GF-D8 (cell line): ENCODE data around the gene ACAD8.
A peak's percentile ranks its signal among the peaks of the same experiment; 100 is the strongest.
"Not testable (repeated sequence)": the region's sequence is repeated elsewhere in the genome, so short reads cannot be mapped to it uniquely, and the experiment has no call there.

Experiments used
- DNase-seq: peaks from one replicate; lab custom pipeline; 2025; lab: John Stamatoyannopoulos, UW

ACAD8 gene

DNA sequence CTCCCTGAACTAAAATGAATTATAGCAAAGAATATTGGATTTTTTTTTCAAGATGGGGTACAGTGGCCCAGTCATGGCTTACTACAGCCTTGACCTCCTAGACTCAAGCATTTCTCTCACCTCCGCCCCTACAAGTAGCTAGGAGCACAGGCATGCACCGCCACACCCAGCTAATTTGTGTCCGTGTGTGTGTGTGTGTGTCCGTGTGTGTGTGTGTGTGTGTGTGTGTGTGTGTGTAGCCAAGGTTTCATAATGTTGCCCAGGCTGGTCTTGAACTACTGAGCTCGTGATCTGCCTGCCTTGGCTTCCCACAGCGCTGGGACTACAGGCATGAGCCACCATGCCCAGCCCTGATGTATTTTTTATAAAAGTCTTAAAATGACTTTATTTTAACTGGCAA lies 12.8 kb upstream of the ACAD8 start:
- DNase-seq = no peak

DNA sequence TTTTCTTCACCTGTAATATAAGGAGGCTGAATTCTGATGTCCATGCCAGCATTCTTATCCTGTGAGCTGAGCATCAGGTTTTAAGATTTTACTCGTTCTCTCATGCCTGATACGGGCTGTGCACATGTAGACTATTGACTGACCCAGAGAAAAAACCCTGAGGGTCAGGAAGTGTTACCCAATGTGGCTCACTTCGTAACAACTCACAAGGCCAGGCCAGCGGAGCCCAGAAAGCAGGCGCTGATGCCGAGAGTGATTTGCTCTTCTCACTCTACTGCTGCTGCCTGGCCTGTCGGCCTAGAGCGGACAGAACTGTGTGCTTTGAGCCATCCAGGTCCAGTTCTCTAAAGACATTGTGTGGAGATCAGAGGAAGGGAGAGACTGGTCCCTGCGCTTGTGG lies 11.0 kb upstream of the ACAD8 start:
- no peak for DNase-seq

DNA sequence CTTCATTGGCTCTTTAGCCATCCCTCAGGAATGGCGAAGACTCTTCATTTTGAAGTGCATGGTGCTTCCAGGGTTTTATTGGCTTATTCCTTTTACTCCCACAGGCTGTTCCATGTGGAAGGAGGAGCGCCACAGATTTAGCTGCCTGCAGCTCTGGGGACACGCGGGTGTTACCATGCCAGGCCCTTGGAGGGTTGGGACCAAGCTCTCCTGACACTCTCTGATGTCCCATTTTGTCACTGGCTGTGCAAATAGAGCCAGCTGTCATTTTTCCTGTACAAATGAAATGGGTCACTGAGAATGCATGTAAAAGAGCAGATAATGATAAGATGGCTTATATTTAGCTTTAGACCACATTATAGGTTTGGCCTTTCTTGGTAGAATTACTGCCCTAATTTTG lies 9.5 kb upstream of the ACAD8 start:
- no peak for DNase-seq

DNA sequence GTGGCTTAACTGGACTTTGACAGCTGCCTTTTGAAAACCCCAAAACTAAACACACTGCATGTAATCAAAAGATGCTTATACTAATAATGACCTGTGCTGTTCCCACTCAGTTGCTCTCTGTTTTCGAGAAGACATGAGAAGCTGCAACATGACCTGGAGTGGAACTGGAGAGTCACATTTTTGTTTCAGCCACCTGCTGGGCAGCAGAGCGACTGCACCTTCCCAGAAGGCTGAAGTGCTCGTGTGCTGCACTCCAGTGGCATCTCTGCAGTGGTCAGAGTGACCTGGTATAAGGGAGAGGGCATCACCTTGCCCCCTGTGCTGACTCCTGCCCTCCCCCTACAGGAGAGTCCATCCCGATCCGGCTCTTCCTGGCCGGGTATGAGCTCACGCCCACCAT lies 8.8 kb upstream of the ACAD8 start:
- peak; percentile 30 for DNase-seq

DNA sequence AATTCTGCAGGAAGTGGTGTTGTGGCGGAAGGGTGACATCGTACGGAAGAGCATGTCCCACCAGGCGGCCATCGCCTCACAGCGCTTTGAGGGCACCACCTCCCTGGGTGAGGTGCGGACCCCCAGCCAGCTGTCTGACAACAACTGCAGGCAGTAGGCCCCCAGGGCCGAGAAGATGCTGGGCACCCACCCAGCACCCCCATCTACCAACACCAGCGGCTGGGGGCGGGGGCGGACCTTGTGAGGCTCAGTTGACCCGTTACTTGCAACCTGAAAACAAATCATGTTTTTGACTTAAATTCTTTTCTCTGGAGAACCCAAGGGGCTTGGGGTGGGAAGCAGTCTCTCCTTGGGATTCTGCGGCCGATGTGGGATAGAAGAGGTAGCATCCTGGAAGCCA lies 7.9 kb upstream of the ACAD8 start:
- DNase-seq = no peak

DNA sequence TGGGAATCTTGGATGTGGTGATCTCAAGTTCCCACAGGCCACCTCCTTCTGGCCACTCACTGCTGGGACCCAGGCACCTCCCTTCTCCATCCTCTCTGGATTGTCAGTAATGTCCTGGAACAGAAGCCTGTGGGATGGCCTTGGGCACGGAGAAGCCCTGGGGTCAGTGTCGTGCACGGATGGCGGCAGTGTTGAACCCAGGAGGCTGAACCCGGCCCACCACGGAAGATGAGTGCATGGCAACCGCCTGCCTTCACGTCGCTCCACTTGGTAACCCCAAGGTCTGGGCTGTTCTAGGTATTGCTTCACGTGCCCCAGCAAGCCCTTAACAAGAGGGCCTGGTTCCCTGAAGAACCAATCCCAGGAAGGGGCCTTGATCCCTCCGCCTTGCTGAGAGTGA lies 7.3 kb upstream of the ACAD8 start:
- DNase-seq = no peak

DNA sequence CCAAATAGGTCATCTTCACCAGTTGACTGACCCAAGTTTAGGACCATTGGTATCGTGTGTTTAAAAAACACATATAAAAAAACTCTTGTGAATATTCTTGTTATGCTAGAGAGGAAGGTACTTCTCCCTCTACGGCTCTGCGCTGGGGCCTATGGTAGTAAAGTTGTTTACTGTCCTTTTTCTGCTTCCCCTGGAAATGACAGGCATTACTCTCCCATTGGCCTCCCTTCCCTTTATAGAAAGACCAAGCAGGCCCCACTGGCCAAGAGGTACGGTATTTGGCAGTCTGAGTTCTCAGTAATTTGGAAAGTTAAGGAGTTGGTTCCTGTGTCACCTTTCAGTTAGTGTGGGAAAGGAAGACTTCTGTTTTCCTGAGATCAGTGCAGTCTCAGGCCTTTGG lies 6.7 kb upstream of the ACAD8 start:
- DNase-seq = no peak

DNA sequence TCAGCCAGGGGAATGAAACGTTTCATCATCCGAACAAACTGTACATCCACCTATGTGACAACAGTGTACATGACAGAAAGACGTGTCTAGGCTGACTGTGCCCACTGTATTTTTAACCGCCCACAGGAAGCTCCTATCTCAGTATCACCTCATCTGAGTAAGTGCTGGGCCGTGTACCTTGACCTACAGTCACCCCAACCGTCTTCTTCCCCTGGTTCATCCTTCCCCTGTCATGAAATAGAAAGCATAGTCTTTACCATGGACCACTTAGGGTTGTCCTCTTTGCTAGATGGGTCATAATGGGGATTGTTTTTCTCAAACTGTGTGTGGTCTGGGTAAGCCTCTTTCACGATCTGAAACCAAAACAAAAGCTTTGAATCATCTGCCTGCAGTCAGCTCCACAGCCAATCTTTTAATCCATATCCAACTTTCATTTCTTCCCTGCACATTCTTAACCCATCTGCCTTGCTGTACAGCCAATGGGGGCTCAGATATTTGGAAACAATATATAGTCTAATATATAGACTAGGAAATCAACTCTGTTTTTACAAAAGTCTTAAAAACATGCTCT lies 4.4 kb upstream of the ACAD8 start:
- DNase-seq = no peak

DNA sequence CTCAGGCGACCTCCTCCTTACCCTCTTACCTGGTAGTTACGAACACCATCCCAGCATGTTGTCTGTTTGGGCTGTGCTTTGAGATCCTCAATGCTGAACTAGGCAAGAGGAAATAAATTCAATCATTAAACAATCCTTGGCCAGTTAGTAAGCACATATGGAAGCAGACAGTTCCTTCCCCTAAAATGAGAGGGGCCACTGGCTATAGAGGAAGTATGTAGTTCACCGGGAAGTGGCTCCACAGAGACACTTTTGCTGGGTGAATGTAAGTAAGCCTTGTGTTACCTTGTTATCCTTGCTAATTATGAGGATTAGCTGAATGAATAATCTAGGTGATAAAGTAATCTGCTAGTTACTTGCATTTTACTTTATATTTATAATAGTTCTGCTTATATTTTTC lies 3.1 kb upstream of the ACAD8 start:
- DNase-seq = peak; percentile 49

DNA sequence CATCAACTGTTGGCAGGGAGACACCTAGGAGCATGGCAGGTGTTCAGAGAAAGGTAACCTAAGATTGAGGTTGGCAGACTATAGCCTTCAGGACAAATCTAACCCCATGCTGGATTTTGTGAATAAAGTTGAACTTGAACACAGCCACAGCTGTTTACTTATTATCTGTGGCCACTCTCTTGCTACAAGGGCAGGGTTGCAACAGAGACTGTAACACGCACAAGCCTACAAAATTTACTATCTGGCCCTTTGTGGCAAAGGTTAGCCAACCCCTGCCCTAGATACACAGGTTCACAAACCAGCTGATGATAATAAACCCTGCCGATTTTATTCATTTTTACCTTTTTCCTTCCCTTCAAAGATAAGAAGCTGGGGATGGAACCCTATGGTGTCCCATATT lies 2.7 kb upstream of the ACAD8 start:
- peak; percentile 62 for DNase-seq

DNA sequence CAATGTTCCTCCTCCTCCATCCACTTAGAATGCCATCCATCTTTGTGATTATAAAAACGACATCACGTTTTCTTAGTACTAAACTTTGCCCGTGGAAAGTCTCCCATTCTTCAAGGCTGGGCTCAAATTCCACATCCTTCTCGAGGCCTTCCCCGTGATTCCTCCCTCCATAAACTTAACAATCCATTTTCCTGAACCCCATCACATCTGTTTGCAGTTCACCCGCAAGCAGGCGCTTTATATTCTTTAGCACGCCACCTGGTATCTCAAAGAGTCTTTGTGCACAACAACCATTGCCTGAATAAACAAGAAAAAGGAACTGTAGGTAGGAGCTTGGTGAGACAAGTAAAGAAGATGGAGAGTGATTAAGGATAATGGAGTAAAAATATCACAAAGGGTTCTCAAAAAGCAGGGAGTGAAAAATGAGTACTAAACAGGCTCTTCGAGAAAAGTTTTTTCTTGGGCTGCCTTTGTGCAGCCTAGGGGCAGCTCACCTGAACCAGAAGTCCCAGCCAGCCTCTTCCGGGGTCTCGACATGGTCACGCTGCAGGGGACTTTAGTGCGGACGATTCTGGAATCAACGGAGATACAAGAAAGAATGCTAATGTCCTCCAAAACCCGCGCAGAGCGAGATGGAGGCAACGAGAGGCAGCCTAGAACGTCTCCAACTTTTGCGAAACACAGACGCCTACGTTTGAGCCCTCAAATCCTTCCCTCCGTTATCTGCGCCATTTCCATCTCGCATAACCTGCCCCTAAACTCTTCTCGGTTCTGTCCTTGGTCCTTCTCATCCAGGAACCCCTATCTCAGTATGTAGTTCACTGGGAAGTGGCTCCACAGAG lies 801 bp upstream of the ACAD8 start:
- DNase-seq = peak; percentile 75

DNA sequence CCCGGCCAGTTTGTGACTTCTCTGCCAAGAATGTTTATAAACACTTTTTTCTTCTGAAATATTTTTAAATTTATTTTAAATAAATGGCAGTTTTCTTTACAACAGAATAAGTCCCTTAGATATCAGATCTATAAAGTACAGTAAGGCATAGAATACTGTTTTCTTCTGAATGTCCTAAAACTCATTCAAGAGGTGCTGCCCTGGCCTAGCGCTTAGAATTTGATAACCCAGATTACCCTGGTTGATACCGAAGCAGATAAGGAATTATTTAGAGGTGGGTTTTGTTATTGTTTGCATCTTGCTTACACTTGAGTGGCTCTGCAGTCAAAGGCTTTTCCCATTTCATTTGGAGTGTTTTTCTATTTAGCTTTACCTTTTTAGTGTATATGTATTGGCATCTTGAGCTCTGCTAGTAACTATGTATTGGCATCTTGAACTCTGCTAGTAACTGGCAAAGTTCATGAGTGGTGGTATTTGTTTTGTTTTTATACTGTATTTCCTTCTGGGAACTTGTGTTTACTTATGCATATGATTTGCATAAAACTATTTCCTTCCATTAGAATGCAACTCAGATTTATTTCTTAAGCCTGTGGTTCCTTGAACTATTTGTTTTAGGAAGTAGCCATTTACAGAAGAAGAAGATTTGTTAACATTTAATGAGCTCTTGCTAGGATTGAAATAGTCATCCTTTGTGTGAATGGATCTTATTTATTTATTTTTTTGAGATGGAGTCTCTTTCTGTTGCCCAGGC lies 1.2 kb downstream of the ACAD8 start:
- DNase-seq = no peak

DNA sequence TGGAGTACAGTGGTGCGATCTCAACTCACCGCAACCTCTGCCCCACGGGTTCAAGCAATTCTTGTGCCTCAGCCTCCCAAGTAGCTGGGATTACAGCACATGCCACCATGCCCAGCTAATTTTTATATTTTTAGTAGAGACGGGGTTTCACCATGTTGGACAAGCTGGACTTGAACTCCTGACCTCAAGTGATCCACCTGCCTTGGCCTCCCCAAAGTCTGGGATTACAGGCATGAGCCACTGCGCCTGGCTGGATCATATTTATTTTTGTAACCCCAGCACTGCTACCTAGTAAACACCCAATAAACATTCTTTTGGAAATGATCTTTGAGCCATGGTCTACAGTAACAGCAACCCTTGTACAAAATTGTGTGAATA lies 1.8 kb downstream of the ACAD8 start:
- DNase-seq = not testable (repeated sequence)

DNA sequence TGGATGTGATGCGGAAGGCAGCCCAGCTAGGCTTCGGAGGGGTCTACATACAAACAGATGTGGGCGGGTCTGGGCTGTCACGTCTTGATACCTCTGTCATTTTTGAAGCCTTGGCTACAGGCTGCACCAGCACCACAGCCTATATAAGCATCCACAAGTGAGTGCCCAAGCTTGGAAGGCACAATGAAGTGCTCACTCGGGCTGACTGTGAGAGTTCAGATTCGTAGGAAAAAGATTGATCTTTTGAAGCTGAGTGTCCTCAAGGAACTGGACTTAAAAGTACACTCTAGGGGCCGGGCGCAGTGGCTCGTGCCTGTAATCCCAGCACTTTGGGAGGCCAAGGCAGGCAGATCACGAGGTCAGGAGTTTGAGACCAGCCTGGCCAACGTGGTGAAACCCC lies 3.7 kb downstream of the ACAD8 start:
- DNase-seq = no peak

DNA sequence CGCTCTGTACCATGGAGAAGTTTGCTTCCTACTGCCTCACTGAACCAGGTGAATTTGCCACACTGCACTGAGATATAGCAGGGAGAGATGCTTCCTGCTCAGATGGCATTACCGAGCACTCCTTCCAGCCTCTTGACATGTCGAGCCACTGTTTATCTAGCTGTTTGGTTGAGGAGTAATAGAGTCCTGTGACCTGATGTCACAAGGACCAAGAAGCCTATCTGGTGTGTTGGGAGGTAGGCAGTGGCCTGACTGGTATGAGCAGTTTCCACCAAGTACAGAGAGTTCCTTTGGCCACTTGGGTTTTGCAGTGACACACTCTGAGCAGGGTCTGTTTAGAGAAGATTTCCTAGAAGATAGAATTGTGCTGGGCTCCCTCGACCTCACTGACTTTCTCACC lies 5.2 kb downstream of the ACAD8 start:
- no peak for DNase-seq

DNA sequence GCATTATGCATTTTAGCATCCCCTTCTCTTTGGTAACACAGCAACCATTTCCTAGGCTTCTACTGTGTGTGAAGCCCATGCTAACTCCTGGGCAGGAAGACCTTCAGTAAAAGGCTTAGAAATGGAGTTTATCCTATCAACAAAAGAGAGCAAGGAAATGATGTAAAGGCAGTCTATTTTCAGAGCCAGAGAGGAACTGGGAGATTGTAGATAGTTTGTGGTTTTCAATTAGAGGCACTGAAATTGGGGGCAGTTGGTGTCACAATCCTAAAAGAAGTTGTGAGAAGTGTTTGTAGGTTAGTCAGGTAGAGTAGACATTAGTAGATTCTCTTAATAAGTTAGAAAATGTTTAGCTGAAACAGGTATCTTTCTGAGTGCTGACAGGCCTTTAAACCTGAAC lies 7.1 kb downstream of the ACAD8 start:
- peak; percentile 88 for DNase-seq

DNA sequence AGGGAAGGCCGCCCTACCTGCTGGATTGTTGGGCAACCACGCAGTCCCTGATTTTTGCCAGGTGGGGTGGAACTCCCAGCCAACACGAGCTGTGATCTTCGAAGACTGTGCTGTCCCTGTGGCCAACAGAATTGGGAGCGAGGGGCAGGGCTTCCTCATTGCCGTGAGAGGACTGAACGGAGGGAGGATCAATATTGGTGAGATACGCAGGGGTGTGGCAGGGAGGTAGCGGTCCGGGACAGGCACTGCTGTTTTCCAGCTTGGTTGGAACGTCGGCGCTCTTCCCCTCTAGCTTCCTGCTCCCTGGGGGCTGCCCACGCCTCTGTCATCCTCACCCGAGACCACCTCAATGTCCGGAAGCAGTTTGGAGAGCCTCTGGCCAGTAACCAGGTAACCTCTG lies 7.6 kb downstream of the ACAD8 start:
- DNase-seq = no peak

DNA sequence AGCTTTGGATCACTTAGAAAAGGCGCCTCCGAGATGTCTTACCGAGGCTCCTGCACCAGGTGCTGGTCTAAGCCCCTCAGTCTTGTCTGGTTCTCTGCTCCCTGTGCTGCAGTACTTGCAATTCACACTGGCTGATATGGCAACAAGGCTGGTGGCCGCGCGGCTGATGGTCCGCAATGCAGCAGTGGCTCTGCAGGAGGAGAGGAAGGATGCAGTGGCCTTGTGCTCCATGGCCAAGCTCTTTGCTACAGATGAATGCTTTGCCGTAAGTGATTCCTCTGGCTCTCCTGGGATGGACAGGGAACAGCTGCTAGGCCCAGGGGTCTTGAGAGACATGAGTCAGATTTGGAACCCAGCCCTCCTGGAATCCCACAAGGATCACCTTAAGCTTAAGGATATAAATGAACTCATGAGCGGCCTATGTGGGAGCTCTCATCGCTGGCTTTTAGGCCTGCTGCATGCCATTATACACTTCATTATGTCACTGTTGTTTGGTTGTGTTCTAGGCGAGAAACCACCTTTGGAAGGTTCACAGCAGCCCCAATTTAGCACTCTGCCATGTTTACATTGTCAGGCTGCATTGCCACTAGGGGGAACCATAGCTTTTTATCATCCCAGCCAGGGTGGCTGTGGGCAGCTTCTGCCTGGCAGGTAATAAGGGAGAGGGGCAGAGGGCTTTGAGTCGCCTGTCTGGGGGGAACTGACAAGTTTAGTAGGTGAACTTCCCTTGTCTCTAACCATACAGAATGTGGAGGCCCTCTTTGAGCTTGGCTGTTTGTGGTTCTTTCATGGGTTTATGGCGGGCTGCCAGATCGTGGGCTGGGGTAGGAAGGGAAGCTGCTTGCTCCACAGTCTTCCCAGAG lies 8.5 kb downstream of the ACAD8 start:
- peak; percentile 45 for DNase-seq

DNA sequence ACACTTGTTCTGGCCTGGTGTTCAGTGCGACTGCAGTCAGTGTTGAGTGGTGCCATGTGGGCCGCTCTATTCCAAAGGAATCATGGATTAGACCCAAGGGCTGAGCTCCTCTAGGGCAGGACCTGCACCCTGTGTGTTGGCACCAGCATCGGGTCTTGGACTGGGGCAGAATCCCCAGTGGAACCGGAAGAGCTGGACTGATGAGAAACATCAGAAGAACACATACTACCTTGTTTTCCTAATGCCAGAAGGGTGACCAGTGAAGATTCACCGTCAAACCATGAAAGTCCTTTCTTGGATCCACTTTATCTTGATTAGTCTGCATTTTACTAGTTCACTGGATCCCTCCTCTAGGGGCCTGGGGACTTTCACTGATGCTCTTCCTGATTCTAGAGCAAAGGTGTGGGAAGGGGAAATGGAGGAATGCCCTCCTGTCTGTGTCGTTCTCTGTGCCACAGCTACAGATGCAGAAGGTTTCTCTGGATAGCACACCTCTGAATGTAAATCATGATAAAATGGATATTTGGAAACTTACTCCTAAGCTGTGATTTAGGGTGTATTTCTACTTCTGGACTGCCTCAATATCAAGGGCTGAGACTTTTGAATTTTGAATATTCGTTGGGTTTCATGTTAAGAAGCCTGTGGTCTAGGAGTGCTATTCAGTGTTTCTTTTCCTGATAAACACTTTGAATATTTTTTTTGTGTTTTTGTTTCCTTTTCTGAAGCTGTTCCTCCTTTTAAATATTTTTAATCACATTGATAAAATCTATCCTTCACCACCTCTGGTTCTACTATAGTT lies 11.8 kb downstream of the ACAD8 start:
- DNase-seq = no peak

DNA sequence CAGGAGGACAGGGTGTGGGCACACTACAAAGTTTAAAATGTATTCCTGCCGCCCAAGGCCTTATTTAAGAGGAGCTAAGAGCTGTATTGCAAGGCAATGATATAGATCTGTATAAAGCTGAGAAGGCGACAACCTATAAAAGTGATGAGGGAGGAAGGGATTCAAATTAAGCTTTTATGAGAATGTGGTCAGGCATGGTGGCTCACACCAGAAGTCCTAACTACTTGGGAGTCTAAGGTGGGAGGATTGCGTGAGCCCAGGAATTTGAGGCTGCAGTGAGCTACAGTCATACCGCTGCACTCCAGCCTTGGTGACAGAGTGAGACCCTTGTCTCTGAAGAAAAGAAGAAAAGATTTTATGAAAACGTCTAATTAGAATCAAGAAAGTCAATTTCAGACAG lies 13.1 kb downstream of the ACAD8 start:
- peak; percentile 81 for DNase-seq

DNA sequence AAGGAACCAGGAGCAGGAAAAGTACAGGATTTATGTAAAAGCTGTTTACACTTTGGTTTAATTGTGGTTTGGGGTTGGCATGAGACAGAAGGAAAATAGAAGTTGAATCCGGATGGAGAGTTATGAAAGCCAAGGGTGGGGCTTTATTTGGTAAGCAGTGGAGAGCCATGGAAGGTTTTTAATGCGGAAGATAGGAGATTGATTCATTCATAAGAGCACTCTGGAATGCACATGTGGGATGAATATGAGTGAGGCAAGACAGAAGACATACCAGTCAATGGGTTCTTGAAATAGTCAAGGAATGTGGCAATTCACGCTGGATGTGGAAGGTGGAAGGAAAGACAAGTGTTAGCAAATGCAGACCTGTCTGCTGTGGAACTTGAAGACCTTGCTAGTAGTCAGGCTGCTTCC lies 13.5 kb downstream of the ACAD8 start:
- peak; percentile 88 for DNase-seq
